ENCODE measurements around the gene TMEM51. TPM values are rescaled to one million over a fixed set of nuclear protein-coding genes. Genes with fewer than 3 reads are reported as not detected.
A peak's percentile ranks its signal among the peaks of the same experiment; 100 is the strongest.

Gene TMEM51
- total RNA-seq, 2 experiments from 2014 or later, result not detected

DNA sequence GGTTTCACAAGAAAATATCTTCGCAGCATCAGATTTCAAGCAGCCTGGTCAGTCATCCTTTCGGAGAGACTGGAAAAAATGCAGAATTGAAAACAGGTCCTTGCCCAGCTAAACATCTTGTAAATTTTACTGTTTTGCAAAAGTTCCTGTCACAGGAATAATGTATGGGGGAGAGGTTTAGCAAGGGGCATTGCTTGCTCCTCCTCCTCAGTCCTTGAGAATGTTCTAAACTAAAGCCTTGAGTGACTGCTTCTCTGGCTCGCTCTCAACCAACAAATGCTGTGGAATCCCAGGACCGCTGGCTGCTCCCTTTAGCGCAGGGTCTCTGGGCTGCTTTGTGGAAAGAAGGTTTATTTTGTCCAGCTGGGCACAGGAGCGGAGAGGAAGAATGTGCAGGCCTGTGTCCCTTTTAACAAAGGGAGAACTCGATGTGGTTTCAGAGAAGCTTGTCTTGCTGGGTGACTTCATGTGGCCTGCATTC is 59.8 kb downstream of the TMEM51 start:
- intact Hi-C loops (cut with micrococcal nuclease), result no loop called here

DNA sequence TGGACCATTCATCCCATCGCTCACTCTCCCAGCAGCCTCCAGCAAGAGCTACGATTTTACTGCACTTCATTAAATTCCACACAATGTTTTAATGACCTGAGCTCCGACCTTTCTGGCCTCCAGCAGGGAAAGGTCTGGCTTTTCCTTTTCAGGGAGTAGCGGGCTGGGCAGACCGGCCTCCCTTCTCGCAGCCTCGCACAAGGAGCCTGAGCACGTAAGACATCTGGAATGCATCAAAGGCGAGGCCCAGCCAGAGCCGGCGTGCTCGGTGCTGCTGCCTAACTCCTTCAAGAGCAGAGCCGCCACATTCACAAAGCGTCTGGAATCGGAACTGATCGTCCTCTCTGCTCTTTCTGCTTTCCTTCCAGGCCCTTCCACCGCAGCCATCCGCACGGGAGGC is 61.0 kb downstream of the TMEM51 start:
- H3K4me1 Mint-ChIP-seq (ENCODE audit: low read depth), result peaks cover 5% of the 10 kb centered on the region
- POLR2A ChIA-PET, result no interaction called here

More for the DNA sequence above, 59.8 kb downstream of the TMEM51 start:
- Mint-ChIP-seq H3K4me3 (no peak overlapping the region), H3K27me3 (no peaks in the 10 kb centered on the region), H3K4me1 (ENCODE audit: low read depth) (peaks cover under 1% of the 10 kb centered on the region), H3K36me3 (ENCODE audit: low read depth) (no peaks in the 10 kb centered on the region), H3K27ac (no peak overlapping the region), H3K9me3 (no peaks in the 10 kb centered on the region)
- CTCF ChIA-PET, result interaction anchor here (0.7 to 1.2 kb wide), 3 partner anchors 9 to 143 kb away, joined by 3 to 4 read pairs (median 3); no protein-coding TSS in a partner anchor
- ATAC-seq, result no peak
- POLR2A ChIA-PET, result interaction anchor here (0.6 kb wide), 1 partner anchor 80 kb away, joined by 3 read pairs; no protein-coding TSS in a partner anchor
- DNase-seq, result no peak
- TF ChIP-seq, protein P1, sequence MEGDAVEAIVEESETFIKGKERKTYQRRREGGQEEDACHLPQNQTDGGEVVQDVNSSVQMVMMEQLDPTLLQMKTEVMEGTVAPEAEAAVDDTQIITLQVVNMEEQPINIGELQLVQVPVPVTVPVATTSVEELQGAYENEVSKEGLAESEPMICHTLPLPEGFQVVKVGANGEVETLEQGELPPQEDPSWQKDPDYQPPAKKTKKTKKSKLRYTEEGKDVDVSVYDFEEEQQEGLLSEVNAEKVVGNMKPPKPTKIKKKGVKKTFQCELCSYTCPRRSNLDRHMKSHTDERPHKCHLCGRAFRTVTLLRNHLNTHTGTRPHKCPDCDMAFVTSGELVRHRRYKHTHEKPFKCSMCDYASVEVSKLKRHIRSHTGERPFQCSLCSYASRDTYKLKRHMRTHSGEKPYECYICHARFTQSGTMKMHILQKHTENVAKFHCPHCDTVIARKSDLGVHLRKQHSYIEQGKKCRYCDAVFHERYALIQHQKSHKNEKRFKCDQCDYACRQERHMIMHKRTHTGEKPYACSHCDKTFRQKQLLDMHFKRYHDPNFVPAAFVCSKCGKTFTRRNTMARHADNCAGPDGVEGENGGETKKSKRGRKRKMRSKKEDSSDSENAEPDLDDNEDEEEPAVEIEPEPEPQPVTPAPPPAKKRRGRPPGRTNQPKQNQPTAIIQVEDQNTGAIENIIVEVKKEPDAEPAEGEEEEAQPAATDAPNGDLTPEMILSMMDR (IDR thresholded peaks at IDR 0.05), result no peak

DNA sequence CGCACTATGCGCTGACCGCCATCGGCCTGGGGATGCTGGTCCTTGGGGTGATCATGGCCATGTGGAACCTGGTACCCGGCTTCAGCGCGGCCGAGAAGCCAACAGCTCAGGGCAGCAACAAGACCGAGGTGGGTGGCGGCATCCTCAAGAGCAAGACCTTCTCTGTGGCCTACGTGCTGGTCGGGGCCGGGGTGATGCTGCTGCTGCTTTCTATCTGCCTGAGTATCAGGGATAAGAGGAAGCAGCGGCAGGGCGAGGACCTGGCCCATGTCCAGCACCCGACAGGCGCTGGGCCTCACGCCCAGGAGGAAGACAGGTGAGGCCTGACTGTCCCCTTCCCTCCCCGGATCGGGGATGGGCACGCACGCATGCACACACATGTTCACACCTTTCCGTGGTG is 61.6 kb downstream of the TMEM51 start:
- intact Hi-C loops (cut with micrococcal nuclease), result no loop called here
- ChIA-PET CTCF (no interaction called here), POLR2A (no interaction called here)
- Mint-ChIP-seq H3K36me3 (ENCODE audit: low read depth) (no peaks in the 10 kb centered on the region), H3K27me3 (peaks cover 7% of the 10 kb centered on the region), H3K4me1 (ENCODE audit: low read depth) (peaks cover 5% of the 10 kb centered on the region), H3K9me3 (no peaks in the 10 kb centered on the region), H3K27ac (no peak overlapping the region), H3K4me3 (no peak overlapping the region)
- ATAC-seq (no peak), DNase-seq (no peak)
- TF ChIP-seq, protein P1 (IDR thresholded peaks at IDR 0.05), result no peak

More for the DNA sequence above, 61.0 kb downstream of the TMEM51 start:
- ATAC-seq (no peak), DNase-seq (no peak)
- H3K27me3 Mint-ChIP-seq, result peaks cover 7% of the 10 kb centered on the region
- H3K9me3 Mint-ChIP-seq, result no peaks in the 10 kb centered on the region
- H3K4me3 Mint-ChIP-seq, result no peak overlapping the region
- H3K36me3 Mint-ChIP-seq (ENCODE audit: low read depth), result no peaks in the 10 kb centered on the region
- CTCF ChIA-PET, result no interaction called here
- no peak overlapping the region for H3K27ac Mint-ChIP-seq
- TF ChIP-seq, protein P1 (IDR thresholded peaks at IDR 0.05), result no peak
- intact Hi-C loops (cut with micrococcal nuclease), result no loop called here

DNA sequence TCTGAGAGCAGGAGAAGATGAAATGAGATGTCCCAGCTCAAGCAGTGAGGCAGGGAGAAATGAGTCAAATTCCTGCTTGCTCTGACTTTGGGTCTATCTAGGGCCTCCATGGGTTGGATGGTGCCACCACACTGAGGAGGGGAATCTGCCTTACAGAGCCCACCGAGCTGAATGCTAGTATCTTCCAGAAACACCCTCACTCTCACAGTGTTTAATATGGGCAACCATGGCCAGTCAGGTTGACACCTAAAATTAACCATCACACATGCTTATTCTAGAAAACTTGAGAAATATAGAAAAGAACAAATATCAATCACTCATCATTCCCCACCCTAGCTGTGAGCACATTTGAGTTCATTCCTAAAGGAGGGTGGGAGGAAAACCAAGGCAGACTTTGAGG is 64.1 kb downstream of the TMEM51 start:
- Mint-ChIP-seq H3K27me3 (peaks cover 14% of the 10 kb centered on the region), H3K27ac (no peak overlapping the region), H3K9me3 (no peaks in the 10 kb centered on the region), H3K4me1 (ENCODE audit: low read depth) (peaks cover 5% of the 10 kb centered on the region), H3K4me3 (no peak overlapping the region), H3K36me3 (ENCODE audit: low read depth) (no peaks in the 10 kb centered on the region)
- intact Hi-C loops (cut with micrococcal nuclease), result no loop called here
- ATAC-seq (no peak), DNase-seq (no peak)
- ChIA-PET CTCF (interaction anchor here (1.1 kb wide), 1 partner anchor 54 kb away, joined by 5 read pairs; no protein-coding TSS in a partner anchor), POLR2A (no interaction called here)
- TF ChIP-seq, protein P1 (IDR thresholded peaks at IDR 0.05), result no peak

DNA sequence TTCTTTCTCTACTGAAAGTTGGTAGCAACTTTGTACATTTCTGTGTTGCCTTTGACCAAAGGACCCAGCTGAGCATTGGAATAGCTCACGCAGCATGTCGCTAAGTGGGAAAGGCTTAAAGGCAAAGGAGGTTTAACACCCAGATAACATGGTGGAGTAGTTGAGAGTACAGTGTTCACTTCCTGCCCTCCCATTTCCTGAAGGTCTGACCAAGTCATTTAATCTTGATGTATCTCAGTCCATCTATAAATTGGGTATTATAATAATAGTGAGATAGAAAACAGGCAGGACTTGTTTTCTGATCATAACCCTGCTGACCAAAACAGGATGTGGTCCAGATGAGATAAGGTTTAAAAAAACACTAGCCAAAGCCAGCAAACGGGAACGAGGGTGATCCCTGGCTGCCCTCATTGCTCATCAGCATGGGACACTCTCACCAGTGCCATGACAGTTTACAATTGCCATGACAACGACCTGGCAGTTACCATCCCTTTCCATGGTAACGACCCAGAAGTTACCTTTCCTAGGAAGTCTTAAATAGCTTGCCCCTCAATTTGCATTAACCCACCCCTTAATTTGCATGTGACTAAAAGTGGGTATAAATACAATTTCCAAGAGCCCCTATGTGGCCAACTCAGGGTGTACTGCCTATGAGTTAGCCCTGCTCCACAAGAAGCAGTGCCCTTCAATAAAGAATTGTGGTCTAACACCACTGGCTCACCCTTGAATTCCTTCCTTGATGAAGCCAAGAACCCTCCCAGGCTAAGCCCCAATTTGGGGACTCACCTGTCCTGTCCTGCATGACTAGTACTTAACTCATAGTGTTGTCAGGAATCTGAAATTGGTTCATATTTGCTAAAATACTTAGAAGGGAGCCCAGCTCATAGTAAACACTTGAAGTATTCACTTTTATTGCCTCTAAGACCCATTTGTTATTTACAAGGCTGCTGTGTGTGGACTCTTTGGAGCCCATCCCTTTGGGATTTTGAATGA is 65.0 kb downstream of the TMEM51 start:
- Mint-ChIP-seq H3K36me3 (ENCODE audit: low read depth) (no peaks in the 10 kb centered on the region), H3K27me3 (peaks cover 14% of the 10 kb centered on the region), H3K27ac (no peak overlapping the region), H3K9me3 (no peaks in the 10 kb centered on the region), H3K4me1 (ENCODE audit: low read depth) (peaks cover 5% of the 10 kb centered on the region), H3K4me3 (no peak overlapping the region)
- peak; percentile 34 for ATAC-seq
- intact Hi-C loops (cut with micrococcal nuclease), result no loop called here
- TF ChIP-seq, protein P1 (IDR thresholded peaks at IDR 0.05), result no peak
- DNase-seq, result peak; percentile 6
- ChIA-PET POLR2A (no interaction called here), CTCF (interaction anchor here (4.2 kb wide), 1 partner anchor 90 kb away, joined by 13 read pairs; no protein-coding TSS in a partner anchor)
